Fibroblast of skin of left quadriceps (primary cell): ENCODE measurements around the gene OTOGL.
A peak's percentile ranks its signal among the peaks of the same experiment; 100 is the strongest.
"Not testable (repeated sequence)": the region's sequence is repeated elsewhere in the genome, so short reads cannot be mapped to it uniquely, and the experiment has no call there.

Experiments
- DNase-seq, 2 experiments: peaks; one replicate each; pipeline ENCODE4 v3.0.0-alpha.2; 2013; ENCODE audit warnings: low read depth in 2 of 2

Gene OTOGL

GRCh38 chr12:80186727-80187217 is 87.4 kb downstream of the OTOGL start:
- DNase-seq = peak; percentile 92

- DNase-seq = no peak
Observed at GRCh38 chr12:80187660-80188090, 88.3 kb downstream of the OTOGL start.

- DNase-seq = no peak
Observed at GRCh38 chr12:80188576-80188975, 89.2 kb downstream of the OTOGL start.

DNA sequence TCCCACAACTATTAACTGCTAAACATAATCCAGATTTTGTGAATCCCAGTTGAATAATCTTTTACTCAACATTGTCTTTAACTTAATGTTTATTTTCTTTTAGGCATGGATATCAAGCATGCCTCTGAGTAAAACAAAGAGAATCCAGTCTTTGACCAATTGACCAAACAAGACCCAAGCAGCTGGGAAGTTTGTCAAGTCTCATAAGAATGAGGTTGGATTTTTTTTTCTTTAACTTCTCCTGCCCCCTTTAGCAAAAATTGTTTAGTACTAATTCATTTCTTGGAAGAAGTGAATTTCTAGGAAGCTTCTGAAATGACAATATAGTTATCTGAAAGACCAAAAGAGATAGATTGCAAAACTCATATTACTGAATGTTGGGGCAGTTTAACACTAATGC is 89.9 kb downstream of the OTOGL start:
- peak; percentile 59 to 62 for DNase-seq

DNA sequence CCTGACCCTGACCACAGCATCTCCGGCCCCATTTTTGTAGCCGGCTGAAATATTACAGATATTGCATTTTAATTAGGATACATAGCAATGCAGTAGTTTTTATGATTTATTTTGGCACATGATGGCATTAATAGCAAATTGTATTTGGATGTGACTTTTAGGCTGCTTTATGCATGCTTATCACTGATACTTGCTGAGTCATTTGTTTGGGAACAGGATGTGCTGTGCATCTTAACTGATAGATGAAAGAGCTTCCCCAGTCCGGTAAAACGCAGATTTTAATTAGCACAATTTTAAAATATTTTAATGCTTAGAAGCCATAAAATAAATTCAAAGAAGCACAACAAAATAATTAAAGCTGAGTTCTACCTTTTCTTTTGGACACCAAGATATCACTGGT is 90.7 kb downstream of the OTOGL start:
- no peak for DNase-seq

DNA sequence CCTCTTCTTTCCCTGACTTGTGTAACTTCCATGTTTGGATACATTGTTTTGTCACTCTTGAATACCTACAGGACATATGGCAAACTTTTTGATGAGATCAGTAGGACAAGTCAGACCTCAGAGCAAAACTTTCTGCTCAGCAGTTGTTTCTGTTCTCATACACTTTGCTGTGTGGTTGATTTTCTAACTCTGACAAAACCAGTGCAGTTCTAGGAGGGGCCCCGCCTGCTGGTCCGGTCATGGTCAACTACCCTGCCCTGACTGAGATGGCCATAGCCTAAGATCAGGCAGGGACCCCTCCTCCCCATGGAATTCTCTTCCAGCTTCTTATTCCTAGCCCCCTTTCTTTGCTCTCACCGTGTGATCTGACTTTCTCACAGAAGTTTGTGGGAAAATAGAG is 92.8 kb downstream of the OTOGL start:
- no peak for DNase-seq

GRCh38 chr12:80193865-80194264 is 94.5 kb downstream of the OTOGL start:
- DNase-seq = no peak

DNA sequence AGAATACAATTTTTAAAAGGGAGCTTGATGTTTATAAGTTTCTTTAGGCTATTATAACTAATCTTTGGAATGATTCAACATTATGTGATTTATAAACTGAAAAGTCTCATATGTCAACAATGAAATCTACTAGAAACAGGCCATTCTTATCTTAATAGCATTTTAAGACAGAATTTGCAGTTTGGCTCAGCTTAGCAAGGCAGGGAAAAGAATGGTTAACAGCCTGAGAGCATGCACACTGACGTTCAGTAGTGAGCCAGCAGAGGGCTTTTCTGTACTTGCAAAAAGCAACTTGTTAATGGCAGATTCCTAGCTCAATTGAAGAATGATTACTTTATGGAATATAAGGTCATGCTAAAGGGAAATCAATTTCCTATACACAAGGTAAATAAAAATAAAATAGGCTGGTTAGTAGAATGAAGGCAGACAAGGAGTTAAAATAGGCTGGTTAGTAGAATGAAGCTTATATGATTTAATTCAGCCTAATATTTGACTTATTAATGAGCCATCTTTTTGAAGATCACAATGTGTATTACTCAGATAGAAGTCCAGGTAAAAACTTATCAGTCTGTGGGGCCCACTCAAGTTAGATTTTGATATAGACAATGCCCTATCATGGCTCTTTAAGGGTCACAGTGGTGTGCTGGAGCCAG is 95.9 kb downstream of the OTOGL start:
- no peak for DNase-seq

- no peak for DNase-seq
Observed at GRCh38 chr12:80195737-80196136, 96.4 kb downstream of the OTOGL start.

GRCh38 chr12:80196419-80196818 is 97.1 kb downstream of the OTOGL start:
- DNase-seq = no peak

DNA sequence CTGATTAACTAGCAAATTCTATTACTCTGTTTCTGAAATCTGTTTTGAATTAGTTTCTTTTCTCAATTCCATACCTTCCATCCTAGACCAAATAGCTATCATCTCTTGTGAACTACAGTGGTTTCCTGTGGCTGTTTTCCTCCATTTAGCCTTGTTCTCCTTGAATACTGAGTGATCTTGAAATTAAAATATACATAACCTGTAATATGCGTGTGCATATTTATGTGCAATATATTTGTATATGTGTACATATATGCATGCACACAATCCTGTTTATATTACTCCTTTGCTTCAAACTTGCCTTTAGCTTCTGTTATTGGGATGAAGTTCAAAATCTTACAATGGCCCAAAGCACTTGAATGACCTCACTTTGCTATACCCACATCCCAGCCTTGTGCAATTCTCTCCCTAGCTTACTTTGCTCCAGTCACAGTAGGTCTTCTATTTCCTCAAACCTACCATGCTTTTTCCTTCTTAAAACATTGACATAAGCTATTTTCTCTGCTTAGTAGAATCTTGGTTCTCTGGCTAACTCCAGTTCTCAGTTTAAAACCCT is 99.5 kb downstream of the OTOGL start:
- DNase-seq = no peak

DNA sequence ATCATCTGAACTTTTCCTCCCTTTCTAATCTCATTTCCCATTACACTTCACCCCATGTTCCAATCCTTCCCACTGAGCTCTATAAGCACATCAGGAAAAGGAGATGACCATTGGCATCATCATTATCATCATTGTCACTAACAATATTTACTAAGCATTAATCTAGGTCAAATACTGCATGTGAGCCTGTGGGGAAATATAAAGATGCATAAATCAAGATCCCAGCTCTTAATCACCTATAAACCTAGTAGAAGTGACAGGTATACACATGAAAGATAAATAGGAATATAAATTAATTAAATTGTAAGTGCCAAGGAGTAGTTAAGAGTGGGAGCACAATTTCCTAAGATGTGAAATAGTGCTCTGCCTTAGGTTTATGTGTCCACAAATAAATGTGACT is 100.6 kb downstream of the OTOGL start:
- DNase-seq = no peak

- no peak for DNase-seq
Observed at GRCh38 chr12:80200414-80200813, 101.1 kb downstream of the OTOGL start.

GRCh38 chr12:80201908-80202307 is 102.6 kb downstream of the OTOGL start:
- no peak for DNase-seq

- DNase-seq = no peak
Observed at GRCh38 chr12:80205960-80206359, 106.6 kb downstream of the OTOGL start.

DNA sequence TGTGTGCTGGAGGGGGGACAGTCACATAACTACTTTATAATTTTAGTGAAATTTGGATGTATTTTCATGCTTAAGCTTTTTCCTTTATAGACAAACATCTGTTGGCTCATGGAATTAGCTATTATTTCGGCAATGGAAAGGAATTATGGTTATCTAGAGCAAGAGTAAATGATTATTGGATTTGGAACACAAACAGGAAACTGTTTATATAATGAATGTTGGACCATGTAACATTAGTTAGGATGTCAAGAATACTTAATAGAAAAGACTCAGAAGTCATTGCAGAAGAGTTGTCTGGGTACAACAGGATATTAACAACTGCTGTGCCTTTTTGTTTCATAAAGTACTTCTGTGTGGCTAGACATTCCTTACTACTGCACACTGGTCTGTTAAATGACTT is 108.7 kb downstream of the OTOGL start:
- no peak for DNase-seq

GRCh38 chr12:80211671-80212070 is 112.3 kb downstream of the OTOGL start:
- no peak for DNase-seq

DNA sequence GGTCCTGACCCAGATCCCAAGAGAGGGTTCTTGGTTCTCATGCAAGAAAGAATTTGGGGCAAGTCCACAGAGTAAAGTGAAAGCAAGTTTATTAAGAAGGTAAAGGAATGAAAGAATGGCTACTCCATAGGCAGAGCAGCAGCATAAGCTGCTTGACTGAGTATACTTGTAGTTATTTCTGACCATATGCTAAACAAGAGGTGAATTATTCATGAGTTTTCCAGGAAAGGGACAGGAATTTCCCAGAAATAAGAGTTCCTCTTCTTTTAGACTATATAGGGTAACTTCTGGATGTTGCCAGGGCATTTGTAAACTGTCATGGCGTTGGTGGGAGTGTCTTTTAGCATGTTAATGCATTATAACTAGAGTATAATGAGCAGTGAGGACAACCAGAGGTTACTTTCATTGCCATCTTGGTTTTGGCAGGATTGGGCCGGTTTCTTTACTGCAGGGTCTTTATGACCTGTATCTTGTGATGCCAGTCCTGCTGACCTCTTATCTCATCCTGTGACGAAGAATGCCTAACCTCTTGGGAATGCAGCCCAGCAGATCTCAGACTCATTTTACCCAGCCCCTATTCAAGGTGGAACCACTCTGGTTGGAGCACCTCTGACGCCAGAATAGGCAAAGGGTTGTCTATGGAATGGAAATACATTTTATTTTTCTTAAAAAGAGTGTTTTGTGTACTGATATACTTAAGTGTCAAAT is 113.8 kb downstream of the OTOGL start:
- no peak for DNase-seq

DNA sequence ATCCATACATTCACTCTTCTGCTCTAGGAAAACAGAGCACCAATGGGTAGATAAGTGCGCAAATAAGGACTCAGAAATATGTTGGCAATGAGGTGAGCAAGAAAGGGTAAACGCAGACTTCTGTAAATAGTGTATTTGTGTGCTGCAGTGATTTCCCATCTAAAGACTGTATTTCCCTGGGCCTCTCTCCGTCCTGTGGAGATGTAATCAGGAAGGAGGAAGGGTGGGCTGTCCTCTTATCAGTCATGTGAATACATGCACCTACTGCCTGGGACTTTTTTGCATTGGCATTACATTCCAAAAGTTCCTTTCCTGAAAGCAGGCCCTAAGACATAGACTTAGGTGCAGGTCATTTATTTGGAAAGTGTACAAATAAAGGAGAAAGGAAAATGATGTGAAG is 114.5 kb downstream of the OTOGL start:
- no peak for DNase-seq

GRCh38 chr12:80217011-80217535 is 117.7 kb downstream of the OTOGL start:
- DNase-seq = no peak

- not testable (repeated sequence) for DNase-seq
Observed at GRCh38 chr12:80218925-80219324, 119.6 kb downstream of the OTOGL start.

GRCh38 chr12:80219345-80219744 is 120.0 kb downstream of the OTOGL start:
- no peak for DNase-seq

DNA sequence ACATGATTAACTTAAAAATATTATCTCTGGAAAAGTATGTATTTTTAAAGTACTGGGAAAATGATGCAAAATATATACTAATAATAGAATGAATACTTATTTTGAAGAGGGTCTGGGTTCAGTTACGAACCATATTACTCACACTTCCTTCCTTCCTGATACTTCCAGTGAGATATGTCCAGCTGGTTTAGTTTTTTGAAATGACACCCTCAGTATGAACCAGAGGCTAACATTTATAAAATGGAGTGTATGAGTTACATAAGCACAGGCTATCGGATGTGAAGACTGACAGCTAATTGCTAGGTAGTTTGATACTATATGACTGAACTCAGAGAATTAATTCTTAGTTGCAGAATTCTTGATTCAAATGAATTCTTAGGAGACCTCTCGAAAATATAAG is 122.9 kb downstream of the OTOGL start:
- no peak for DNase-seq
